ENCODE data around the gene RIT1.
A peak's percentile ranks its signal among the peaks of the same experiment; 100 is the strongest.

RIT1 gene

GRCh38 chr1:155911156-155912055 lies at the start of gene RIT1:
TSS of gene RIT1 (minus strand) at chr1:155911349. CDS start at chr1:155910761, 588 bp downstream.
- peak; percentile 68 to 78 for DNase-seq (ENCODE audit: low read depth in 2 of 2)

- DNase-seq (ENCODE audit: low read depth in 2 of 2) = no peak
Measured at GRCh38 chr1:155960081-155960745, 49.1 kb upstream of the RIT1 start.

- DNase-seq (ENCODE audit: low read depth in 2 of 2) = no peak
Measured at GRCh38 chr1:155957411-155957915, 46.3 kb upstream of the RIT1 start.

- DNase-seq (ENCODE audit: low read depth in 2 of 2) = no peak
Measured at GRCh38 chr1:155954645-155955044, 43.5 kb upstream of the RIT1 start.

- DNase-seq (ENCODE audit: low read depth in 2 of 2) = no peak
Measured at GRCh38 chr1:155952505-155952890, 41.3 kb upstream of the RIT1 start.

- no peak for DNase-seq (ENCODE audit: low read depth in 2 of 2)
Measured at GRCh38 chr1:155951753-155952504, 40.8 kb upstream of the RIT1 start.

- DNase-seq (ENCODE audit: low read depth in 2 of 2) = no peak
Measured at GRCh38 chr1:155950829-155951228, 39.7 kb upstream of the RIT1 start.

- no peak for DNase-seq (ENCODE audit: low read depth in 2 of 2)
Measured at GRCh38 chr1:155947741-155948140, 36.6 kb upstream of the RIT1 start.

GRCh38 chr1:155947292-155947691 lies 36.1 kb upstream of the RIT1 start:
- no peak for DNase-seq (ENCODE audit: low read depth in 2 of 2)

GRCh38 chr1:155946633-155947219 lies 35.6 kb upstream of the RIT1 start:
- DNase-seq (ENCODE audit: low read depth in 2 of 2) = no peak

GRCh38 chr1:155944444-155944799 lies 33.3 kb upstream of the RIT1 start:
- DNase-seq (ENCODE audit: low read depth in 2 of 2) = no peak

GRCh38 chr1:155942578-155943141 lies 31.5 kb upstream of the RIT1 start:
- no peak for DNase-seq (ENCODE audit: low read depth in 2 of 2)

GRCh38 chr1:155941845-155942531 lies 30.8 kb upstream of the RIT1 start:
- no peak for DNase-seq (ENCODE audit: low read depth in 2 of 2)

- no peak for DNase-seq (ENCODE audit: low read depth in 2 of 2)
Measured at GRCh38 chr1:155940993-155941844, 30.1 kb upstream of the RIT1 start, which contains the start of gene RXFP4. TSS of gene RXFP4 (plus strand) at chr1:155941638. CDS start at chr1:155941710, 72 bp downstream.

- DNase-seq (ENCODE audit: low read depth in 2 of 2) = no peak
Measured at GRCh38 chr1:155940482-155940992, 29.4 kb upstream of the RIT1 start.

GRCh38 chr1:155938220-155938627 lies 27.1 kb upstream of the RIT1 start:
- DNase-seq (ENCODE audit: low read depth in 2 of 2) = no peak

GRCh38 chr1:155934936-155935590 lies 23.9 kb upstream of the RIT1 start:
- DNase-seq (ENCODE audit: low read depth in 2 of 2) = no peak

- DNase-seq (ENCODE audit: low read depth in 2 of 2) = peak; percentile 90 to 91
Measured at GRCh38 chr1:155934097-155934935, 23.2 kb upstream of the RIT1 start, which contains the start of gene KHDC4. TSS of gene KHDC4 (minus strand) at chr1:155934413. CDS start at chr1:155934373, 40 bp downstream.

All from stimulated activated CD8-positive, alpha-beta memory T cell treated with anti-CD3 and anti-CD28 coated beads, Interleukin-7, amount 100 ng/mL, for 4 hours (primary cell).